Stimulated activated CD4-positive, alpha-beta T cell treated with anti-CD3 and anti-CD28 coated beads, TNF-alpha, amount 100 ng/mL, for 48 hours (primary cell): ENCODE results near the gene LARP1.

ENCODE experiments used
- DNase-seq, 3 donors: peaks; one replicate each; pipeline ENCODE4 v3.0.0-alpha.2; 2020; ENCODE audit warnings: low read depth in 3 of 3

The LARP1 gene

GRCh38 chr5:154857530-154858296, 102.5 kb downstream of the LARP1 start:
- DNase-seq: peak; percentile 57 to 76 (median 71)

GRCh38 chr5:154858297-154858971, 103.3 kb downstream of the LARP1 start, which contains the start of gene CNOT8:
TSS of gene CNOT8 (plus strand) at chr5:154858627. CDS start at chr5:154863279, 4,652 bp downstream.
- peak; percentile 94 to 97 (median 96) for DNase-seq

DNA sequence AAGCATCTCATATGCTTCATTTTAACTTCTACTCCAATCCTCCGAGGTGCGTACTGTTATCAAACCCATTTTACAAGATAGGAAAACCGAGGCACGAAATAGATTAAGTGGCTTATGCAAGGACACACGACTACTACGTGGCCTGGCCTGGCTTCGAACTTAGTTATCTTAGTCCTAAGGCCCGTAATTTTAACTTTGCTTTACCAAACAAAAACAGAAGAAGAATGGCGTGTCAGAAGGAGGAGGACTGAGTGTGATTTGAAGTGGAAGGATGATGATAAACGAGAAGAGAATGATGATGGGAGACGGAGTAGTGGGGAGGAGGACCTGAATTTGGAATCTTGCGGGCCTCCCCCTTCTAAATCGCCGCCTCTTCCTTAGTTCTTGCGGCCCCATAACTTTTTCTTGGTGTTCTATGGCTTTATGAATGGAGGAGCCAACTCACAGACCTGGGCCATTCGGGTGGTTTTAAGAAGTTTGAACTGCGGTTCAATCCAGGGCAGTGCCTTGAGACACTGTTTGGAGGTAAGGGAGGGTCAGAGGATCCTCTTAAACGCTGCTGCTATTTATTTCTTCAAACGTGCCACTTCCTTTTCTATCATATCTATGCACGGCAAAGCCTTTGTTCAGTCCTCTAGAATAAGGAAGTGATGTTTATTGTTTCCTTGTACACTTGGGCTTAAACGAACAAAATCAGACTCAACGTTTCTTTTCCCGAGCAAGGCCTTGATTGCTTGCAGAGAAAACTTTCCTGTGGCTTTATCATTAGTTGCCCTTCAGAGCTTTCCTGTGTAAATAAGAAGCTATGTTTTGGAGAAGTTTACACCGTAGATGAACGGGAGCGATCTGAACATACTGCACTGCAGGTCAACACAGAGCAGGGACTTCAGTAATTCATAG, 104.0 kb downstream of the LARP1 start:
- DNase-seq: no peak

GRCh38 chr5:154860123-154860522, 104.9 kb downstream of the LARP1 start:
- DNase-seq: no peak

DNA sequence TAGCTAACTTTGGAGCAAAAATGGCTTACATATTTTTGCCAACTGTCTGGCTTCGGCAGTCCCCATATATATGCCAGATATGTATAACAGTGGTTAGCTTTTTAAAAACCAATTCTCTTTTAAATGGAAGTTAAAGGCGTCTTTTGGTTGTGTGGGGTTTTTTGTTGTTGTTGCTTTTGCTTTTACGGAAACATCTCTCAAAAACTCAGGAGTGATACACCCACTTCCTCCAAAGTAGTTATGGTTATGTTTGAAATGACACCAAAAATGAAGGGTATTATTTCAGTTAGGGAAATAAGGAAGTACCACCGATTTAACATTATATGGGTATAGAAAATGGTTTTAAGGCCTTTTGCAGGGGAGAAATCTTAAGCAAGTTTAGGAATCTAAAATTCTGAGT, 105.6 kb downstream of the LARP1 start:
- DNase-seq: no peak

GRCh38 chr5:154861946-154862345, 106.8 kb downstream of the LARP1 start:
- no peak for DNase-seq

DNA sequence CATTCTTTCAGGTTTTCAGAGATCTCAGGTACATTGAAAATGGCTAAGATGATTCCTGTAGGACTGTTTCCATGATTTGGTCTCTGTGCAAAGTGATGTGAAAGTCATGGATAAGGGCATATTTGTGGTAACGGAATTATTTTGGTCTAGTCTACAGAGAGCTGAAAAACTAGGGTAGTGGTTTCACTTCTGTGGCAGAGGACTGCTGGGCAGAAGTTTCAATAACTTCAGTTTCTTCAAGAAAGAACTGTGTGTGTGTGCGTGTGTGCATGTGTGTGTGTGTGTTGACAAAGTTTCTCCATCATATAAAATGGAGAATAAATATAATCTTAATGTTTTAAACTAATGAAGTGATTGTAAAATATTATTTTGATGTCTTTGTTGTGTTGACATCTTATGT, 107.6 kb downstream of the LARP1 start:
- no peak for DNase-seq

DNA sequence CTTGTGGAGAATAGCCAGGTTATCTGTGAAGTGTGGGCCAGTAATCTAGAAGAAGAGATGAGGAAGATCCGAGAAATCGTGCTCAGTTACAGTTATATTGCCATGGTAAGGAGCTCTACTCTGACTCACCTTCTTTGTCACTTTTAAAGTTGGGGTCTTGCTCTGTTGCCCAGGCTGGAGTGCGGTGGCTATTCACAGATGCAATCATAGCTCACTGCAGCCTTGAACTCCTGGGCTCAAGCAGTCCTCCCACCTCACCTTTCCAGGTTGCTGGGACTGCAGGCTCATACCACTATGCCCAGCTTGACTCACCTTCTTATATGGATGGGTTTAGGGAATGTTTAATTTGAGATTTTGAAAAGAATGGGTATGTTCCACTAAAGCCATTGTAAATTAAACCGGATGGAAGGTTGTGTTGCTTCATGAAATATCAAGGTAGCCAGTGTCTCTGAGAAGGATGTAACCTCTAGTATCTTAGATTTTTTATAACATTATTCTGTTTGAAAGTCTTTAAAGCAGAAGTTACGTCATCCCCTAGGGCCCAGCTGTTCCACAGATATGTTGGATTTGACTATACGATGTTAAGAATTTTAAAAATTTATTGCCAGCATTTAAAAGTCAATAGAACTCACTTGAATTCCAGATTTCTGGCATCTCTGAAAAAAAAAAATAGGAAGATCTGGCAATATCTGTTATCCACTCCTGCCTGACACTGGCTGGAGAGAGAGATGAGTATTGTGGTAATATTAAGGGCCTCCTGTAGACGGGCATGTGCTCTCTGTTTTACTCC, 108.3 kb downstream of the LARP1 start:
- DNase-seq: no peak

- no peak for DNase-seq
Observed at GRCh38 chr5:154865466-154866184, 110.4 kb downstream of the LARP1 start.

DNA sequence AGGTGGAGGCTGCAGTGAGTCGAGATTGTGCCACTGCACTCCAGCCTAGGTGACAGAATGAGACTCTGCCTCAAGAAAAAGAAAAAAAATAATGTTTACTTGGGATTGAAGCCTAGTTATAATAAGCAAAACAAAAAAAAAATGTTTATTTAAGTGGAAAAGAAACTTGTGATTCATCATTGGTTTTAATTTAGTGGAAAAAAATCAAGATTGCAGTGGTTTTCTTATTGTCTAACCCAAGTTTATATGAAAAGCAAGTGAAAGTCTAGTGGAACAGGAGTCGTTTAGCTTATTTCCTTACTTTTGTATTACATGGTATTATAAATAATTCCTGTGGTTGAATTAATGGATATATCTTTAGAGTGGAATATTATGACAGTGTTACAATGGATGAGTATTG, 111.7 kb downstream of the LARP1 start:
- DNase-seq: no peak
